Activated gamma-delta T cell treated with Interleukin-2 at 50 U/mL for 16 hours (primary cell): ENCODE data around the gene ISG15.
"Not testable (repeated sequence)": the region's sequence is repeated elsewhere in the genome, so short reads cannot be mapped to it uniquely, and the experiment has no call there.

Experiments used
- DNase-seq: peaks from one replicate; pipeline ENCODE4 v3.0.0-alpha.2; 2020

ISG15 gene

DNA sequence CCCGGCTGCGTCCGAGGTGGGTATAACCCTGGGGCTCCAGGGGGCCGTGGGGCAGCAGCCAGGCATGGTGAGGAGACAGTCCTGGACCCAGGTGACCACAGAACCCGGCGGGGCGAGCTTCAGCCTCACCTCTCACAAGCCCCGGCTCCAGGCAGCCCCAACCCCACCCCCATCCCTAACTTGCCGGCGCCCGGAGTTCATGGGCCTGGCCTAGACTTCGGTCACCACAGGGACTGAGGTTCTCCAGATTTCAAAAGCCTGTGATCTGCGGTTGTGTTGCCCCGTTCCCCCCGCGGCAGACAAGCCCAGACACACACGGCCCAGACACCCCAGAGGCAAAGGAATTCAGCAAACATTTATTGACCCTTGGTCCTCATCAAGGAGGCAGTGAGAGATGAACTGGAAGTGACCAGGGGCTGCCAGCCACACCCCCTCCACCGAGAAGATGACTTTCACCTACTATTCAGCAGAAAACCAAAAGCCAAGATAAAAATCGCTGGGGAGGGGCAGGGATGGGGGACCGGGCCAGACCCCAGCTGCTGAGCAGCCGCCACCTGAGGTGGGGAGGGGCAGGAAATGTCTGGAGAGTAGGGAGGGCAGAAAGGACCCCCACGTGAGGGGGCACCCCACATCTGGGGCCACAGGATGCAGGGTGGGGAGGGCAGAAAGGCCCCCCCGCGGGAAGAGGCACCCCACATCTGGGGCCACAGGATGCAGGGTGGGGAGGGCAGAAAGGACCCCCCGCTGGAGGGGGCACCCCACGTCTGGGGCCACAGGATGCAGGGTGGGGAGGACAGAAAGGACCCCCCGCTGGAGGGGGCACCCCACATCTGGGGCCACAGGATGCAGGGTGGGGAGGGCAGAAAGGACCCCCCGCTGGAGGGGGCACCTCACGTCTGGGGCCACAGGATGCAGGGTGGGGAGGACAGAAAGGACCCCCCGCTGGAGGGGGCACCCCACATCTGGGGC is 17.3 kb upstream of the ISG15 start:
- no peak for DNase-seq

DNA sequence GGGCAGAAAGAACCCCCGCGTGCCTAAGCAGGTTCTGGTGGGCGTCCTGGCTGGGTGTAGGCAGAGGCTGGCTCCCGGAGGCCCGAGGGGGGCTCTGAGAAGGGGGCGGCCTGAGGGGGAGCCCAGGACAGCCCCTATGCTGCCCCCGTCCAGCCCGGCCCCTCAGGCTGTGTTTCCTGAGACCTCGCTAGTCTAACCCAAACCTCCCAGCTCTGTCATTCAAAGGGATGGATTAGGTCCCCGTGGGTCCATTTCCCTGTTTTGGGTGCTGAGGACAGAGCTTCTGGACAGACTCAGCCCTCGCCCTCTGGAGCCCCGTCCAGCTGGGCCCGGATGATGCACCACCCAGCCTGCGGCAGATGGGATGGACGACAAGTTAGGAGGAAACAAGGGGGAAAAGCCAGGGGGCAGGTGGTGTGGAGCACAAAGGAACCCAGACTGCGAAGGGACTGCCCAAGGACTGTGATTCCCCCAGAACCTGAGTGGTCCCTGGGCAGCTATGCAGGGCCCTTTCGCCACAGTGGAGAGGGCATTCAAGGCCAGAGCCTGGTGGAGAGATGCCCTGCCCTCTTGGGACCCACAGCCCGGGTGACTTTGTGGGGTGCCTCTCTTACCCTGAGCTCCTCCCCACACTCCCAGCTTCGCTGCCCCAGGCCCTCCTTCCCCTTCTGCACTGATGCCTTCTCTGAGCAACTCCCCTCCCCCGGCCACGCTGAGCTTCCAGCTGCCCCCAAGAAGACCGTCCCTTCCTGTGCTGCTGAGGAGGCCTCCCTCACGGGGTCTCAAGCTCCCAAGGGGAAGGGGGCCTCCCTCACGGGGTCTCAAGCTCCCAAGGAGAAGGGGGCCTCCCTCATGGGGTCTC is 16.2 kb upstream of the ISG15 start:
- DNase-seq = no peak

DNA sequence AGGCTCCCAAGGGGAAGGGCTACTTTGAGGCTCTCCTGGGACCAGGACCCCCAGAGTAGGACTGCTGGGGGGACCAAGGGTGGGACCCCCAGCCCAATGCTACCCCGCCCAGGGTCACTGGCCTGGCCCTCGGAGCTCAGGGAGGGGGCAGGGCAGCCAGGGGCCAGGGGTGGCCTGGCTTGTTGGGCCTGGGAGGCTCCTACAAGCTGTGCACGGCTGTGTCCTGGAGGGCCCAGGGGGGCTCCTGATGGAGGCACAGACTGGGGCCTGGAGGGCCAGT is 15.6 kb upstream of the ISG15 start:
- DNase-seq = no peak

DNA sequence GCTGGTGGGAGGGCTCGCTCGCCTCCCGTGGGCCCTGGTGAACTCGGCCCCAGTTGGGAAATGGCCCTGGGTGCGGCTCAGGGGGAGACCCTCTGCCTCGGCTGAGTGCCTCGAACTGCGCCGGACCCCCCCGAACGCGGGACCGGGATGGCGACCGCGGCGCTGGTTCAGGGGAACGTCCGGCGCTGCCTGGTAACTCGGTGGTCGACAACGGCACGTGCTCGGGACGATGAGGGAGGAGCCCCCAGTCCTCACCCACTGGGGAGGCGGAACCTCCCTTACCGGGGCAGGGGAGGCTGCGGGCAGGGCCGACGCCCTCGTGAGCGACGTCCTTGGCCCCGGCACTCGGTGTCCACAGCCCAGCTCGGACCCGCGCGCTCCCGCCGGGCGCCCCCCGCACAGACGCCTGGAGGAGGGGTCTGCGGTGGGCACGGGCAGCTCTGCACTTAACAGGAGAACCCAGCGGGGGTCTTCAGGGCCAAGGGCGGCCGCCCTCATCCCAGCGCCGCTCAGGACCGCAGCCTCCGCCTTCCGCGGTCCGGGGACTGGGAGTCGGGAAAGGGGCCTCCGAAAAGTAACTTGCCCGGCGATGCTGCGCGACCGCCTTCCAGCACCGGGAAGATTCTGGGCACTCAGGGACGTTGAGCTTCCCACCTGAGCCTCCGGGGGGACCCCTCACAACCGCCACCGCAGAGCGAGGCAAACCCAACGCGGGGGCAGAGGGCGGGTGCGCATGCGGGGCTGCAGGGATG is 15.1 kb upstream of the ISG15 start:
- no peak for DNase-seq

DNA sequence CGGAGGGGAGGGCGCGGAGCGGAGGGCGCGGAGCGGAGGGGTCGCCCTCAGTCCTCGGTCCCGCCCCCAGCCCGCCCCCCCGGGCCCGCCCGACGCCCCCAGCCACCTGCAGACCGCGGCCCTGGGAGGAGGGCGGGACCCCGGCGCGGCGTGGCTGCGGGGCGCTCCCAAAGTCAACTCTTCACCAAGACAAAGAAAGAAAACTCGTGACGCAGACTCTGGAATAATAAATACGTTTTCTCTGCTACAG is 14.6 kb upstream of the ISG15 start:
- DNase-seq = no peak

DNA sequence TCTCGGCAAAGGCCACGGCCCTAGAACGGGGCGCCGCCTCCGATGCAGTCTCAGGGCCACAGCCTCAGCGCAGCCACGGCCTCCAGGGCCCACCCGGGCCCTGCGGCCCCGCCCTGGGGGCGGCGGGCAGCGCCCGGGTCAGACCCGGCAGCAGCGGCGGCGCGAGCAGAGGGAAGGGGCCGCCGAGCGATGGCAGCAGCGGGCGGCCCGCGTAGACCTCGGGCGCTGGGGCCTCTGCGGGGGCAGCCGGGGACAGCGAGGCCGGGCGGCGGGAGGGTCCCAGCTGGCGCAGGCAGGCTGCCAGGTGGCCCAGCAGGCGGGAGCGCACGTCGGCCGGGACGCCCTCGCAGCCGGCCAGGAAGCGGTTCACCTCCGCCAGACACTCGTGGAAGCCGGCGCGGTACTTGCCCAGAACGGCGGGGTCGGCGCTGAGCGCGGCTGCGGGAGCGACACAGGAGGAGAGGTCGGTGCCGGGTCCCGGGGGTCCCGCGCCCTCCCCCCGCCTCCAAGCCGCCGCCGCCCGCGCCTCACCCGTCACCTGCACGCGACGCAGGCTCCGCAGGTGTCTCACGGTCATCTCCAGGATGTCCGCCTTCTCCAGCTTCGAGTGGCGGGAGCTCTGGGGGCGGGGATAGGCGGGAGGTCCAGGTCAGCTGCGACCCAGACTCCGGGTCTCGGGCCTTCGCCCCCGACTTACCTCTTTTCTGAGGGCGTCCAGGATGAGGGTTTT is 14.1 kb upstream of the ISG15 start:
- no peak for DNase-seq

DNA sequence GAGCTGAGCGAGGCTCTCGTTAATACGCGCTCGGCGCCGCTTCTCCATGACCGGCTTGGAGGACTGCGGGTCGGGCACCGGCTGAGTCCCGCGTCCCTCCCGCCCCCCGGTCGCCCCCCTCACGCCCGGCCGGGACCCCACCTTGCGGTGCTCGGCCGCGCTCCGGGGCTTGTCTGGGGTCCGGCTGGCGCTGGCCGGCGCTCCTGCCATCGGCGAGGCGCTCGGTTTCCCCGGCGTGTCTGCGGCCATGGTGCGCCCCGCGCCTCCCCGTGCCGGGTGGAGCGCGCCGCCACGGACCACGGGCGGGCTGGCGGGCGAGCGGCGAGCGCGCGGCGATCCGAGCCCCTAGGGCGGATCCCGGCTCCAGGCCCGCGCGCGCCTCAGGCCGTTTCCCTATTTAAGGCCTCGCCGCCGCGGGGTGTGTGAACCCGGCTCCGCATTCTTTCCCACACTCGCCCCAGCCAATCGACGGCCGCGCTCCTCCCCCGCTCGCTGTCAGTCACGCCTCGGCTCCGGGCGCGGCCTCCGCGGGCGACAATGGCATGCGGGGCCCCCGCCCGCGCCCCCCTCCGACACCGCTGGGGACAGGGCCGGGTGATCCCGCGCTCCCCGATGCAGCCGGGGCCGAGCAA is 13.5 kb upstream of the ISG15 start, which contains the start of gene HES4:
HES4 (minus strand) TSS at position 373 of the 632 bp plus-strand sequence; CDS start at position 249, 124 bp downstream.
- peak; percentile 31 for DNase-seq

DNA sequence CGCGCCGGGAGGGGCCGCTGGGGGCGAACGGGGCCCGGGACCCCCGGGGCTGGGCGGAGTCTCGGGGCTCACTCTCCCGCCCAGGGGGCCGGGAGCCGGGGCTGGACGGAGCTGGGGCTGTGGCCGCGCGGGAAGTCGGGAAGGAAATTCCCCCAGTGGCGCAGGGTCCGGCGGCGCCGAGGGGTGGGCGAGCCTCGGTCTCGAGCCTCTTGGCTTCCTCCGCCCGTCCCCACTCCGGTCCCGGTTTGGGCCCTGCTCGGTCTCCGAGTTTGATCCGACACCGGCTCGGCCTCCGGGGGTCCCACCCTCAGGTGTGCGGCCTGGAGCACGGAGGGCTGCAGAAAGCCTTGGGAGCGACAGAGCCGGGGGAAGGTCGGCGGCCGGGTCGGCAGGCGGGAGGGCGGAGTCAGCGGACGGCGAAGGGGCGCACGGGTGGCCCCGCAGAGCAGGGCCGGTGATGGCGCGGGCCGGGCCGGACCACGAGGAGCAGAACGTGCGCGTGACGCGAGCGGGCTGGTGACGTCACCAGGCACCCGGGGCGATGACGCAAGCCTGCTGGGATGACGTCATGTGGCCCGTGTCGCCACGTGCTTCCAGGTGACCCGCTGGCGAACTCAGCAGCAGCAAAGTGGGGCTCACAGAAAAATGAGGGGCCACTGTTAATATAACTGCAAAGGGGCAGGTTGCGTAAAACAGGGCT is 12.8 kb upstream of the ISG15 start:
- peak; percentile 55 for DNase-seq

DNA sequence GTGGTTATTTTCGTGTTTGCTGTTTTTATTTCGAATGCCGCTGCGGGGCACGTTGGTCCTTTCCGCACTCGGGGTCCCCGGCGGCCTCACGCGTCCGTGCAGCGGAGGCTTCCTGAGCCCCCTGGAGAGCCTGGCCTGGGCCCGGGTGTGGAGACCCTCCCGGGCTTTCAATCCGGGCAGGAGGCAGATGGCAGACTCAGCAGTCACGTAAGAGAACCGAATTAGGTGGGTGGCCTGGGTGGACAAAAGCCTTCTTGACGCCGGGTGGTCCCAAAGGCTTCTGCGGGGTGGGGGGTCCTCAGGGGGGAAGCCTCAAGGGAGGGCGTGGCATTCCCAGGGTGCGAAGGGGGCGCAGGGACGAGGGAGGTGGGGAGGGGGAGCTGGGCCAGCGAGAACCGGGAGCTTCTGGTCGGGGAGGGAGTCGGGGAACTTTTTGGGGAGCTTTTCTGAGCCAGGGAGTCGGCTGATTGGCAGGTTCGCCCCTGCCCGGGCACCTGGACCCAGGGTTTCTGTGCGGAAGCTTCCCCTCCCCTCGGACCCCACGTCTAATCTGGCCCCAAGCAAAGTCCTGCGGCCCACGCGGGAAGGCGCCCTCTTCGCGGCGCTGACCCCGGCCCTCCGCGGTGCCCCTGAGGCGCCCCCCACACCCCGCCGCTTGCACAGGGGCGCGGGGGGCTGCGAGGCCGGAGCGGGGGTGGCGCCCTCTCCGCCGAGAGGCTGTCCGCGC is 12.1 kb upstream of the ISG15 start:
- no peak for DNase-seq

DNA sequence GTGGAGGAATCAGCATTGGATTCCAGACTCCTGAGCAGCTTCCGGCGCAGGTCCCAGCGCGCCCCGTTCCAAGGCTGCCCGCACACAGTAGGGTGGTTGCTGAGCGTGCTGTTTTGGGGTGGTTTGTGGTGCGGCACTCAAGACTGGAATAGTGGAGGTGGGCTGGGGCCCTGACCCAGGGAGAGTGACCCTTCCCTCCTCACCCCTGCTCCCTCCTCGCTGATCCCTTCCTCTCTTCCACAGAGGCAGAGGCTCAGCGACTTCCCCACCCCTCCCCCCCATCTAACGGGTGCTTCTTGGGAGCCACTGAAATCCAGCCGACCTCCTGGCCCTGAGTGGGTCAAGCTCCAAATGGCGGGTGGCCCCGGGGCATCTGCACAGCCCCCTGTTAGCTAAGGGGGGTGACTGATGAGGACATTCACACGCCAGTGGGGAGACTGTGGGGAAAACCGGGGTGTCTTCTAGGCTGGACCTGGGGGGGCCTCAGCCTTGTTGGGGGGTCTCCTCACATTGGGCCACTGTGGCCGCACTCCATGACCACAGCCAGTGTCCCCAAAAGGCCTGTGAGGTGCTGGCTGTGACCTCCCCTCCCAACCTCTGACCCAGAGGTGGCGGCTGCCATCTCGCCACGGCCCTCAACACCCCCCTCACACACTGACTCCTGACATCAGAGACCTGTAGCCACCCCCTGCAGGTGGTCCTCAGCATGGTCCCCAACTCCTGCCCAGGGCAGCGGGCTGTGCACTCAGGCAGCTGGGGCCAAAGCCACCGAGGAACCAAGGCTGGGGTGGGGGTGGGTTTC is 9.5 kb upstream of the ISG15 start:
- no peak for DNase-seq

DNA sequence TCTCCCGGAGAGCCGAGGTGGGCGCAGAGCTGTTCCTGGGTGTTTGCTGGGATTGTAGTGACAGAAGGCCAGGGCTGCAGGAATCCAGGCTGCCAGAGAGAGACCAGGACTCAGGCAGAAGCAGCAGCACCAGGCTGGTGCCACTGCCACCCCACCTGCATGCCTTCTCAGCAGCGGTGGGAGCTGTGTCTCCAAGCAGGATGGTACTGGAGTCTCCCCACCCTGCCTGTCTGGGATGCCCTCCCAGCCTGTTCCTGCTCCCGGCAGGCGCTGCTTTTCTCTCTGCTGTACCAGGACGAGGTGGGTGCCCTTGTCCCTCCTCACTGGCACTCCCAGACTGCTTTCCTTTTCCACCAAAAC is 8.9 kb upstream of the ISG15 start:
- no peak for DNase-seq

DNA sequence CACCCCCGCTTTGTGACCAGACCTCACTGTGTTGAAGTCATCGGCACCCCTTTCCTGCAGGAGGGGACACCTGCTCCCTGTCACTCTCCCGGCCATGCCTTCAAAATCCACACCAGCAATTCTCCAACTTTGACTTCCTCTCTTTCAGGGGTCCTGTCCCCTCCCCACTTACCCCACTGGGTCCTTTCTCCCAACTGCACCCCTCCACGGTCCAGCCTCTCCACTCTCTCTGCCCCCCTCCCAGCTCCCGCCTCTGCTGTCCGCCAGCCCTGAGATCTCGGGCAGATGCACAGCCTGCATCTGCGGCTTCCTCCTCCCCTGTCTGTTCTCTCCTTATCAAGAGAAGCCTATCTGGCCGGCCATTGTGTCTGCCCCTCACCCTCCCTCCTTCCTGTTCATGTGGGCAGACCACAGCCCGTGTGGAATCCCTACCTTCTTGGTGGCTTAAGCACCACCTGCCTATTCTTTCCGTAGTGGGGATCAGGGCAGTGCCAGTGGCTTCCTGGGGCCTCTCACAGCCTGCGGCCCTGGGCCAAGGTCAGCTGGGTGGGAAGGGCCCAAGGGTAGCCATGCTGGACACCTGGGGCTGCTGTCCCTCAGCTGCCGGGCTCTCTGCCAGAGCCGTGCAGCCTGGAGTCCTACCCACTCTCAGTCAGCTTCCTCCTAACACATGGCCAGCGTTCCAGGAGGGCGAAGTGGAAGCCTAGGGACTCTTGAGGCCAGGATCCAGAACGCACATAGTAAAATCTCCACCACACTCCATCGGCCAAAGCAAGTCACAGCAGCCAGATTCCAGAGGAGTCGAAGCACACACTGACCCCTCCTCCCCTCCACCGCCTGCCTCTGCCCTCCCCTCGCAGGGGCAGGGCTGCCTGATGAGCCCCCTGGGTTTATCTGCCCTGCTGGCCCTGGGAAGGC is 8.3 kb upstream of the ISG15 start:
- DNase-seq = no peak

DNA sequence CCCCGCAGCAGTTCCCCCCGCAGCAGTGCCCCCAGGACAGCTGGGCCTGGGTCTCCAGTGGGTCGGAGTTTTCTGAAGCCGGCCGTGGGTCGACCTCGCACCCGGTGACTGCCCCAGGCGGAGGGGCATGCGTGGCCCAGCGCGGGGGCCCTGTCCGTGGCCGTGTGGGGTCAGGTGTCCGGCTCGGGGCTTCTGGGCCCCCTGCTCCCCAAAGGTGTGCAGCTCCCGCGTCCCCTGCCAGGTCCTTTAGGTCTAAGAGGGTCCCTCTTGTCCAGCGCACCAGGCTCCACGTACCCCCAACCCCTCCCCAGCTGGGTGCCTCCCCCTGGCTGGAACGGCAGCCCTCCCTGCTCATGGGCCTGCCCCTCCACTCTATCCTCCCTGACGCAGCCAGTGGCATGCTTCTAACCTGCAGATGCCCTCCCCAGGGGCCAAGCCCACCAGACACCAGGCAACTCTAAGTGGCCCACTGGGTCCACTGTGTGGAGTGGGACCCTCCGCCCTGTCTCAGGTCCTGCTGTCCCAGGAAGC is 7.5 kb upstream of the ISG15 start:
- DNase-seq = no peak

DNA sequence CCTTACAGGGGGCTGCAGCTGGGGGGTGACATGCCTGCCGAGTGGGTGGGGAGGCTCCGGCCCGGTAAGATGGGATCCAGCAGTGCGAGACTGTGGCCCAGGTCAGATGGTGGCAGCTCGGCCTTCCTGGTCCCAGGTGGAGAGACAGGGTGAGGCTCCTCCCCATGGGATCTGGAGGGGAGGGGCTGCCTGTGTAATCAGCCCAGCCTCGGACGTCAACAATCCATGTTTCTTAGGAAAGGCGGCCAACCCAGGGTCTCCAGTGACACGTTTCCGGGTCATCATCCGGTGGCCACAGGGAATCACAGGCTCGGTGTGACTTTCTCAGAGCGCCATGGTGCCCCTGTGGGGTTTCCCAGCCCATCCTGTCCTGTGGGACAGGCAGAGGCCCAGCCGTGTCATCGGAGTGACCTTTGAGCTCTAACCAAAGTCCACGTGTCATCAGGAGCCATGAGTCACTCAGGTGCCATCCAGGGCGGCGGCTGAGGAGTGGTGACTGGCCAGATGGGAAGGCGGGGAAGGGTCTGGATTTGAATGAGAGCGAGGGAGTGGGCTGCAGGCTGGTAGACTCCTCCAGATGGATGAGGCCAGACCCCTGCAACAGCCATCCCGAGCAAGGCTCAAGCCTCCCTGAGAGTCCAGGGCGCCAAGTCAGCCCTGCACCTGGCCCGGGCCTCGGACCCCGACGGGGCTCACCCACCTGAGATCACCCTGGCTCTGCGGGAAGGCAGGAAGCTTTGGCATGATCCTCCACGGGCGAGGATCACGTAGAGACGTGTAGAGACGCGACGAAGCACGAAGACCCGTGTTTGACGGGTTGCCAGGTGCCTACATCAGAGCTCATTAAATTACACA is 6.8 kb upstream of the ISG15 start:
- DNase-seq = no peak

DNA sequence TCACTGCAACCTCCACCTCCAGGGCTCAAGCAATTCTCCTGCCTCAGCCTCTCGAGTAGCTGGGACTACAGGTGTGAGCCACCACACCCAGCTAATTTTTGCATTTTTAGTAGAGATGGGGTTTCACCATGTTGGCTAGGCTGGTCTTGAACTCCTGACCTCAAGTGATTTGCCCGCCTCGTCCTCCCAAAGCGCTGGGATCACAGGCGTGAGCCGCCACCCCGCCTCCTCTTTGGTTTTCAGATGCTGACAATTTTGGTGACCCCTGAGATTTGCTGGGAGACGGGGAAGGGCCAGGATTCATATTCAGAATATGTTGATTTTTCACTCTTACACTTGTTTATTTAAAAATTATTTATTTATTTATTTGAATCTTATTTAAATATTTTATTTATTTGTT is 3.2 kb upstream of the ISG15 start:
- not testable (repeated sequence) for DNase-seq

DNA sequence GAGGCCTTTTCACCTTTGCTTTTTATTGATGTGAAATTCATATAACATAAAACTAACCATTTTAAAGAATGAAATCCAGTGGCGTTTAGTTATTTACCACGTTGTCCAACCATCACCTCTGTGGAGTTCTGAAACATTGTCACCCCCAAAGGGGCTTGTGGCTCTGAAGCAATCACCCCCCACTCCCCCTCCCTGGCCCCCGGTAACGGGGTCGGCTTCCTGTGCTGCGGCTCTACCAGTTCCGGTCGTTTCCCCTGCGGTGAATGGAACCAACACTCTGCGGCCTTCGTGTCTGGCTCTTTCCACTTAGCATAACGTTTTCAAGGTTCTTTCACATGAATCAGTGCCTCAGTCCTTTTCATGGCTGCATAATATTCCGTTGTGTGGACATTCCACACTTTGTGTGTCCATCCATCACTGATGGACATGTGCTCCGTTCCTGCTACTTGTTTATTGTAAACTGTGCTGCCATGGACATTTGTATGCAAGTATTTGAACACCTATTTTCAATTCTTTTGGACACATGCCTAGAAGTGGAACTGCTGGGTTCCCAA is 1.8 kb upstream of the ISG15 start:
- DNase-seq = no peak

DNA sequence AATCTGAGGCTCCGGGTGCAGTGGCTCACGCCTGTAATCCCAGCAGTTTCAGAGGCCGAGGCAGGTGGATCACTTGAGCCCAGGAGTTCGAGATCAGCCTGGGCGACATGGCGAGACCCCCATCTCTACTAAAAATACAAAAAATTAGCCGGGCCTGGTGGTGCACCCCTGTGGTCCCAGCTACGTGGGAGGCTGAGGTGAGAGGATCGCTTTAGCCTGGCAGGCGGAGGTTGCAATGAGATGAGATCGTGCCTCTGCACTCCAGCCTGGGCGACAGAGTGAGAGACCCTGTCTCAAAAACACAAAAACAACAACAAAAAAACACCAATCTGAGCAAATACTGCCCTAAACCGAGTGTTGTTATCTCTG is 577 bp upstream of the ISG15 start:
- DNase-seq = not testable (repeated sequence)
